ENCODE measurements around the gene THSD7B. TPM values are rescaled to one million over a fixed set of nuclear protein-coding genes. Genes with fewer than 3 reads are reported as not detected.

The THSD7B gene
- total and polyA plus RNA-seq, 2 donors from 2014 or later: 0.34 to 0.85 TPM

DNA sequence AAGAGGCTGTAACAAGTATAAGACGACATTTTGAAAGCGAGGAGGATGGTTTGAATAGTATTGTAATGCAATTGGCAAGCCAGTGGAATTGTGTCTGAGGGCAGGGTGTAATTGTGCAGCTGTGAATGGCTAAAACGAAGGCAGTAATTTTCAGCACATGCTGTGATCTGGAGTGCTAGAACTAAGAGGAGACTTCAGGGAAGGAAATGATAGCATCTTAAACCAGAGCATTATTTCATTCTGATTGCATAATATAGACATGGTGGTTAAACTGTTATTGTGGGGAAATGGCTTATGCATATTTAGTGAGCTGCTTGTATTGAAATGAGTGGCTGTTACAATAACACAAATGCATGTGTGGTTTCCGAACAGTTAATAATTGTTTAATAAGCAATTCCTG lies 36.3 kb downstream of the THSD7B start:
- no peak overlapping the region for H3K9ac ChIP-seq (ENCODE audit: low read length in 3 of 3)
- H3K9me3 ChIP-seq (ENCODE audit: control insufficient read depth in 2 of 3, insufficient read depth in 1 of 3, low read length in 3 of 3): peaks cover 0 to under 1% (median 0%) of the 10 kb centered on the region in 3 donors
- FAIRE-seq (no peak), DNase-seq (no peak)
- TF ChIP-seq, protein P1, sequence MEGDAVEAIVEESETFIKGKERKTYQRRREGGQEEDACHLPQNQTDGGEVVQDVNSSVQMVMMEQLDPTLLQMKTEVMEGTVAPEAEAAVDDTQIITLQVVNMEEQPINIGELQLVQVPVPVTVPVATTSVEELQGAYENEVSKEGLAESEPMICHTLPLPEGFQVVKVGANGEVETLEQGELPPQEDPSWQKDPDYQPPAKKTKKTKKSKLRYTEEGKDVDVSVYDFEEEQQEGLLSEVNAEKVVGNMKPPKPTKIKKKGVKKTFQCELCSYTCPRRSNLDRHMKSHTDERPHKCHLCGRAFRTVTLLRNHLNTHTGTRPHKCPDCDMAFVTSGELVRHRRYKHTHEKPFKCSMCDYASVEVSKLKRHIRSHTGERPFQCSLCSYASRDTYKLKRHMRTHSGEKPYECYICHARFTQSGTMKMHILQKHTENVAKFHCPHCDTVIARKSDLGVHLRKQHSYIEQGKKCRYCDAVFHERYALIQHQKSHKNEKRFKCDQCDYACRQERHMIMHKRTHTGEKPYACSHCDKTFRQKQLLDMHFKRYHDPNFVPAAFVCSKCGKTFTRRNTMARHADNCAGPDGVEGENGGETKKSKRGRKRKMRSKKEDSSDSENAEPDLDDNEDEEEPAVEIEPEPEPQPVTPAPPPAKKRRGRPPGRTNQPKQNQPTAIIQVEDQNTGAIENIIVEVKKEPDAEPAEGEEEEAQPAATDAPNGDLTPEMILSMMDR (IDR thresholded peaks at IDR 0.05; ENCODE audit: borderline replicate concordance, extremely low read depth, insufficient read depth): no peak
- intact Hi-C loops (cut with DNase I): no loop called here
- H3K36me3 ChIP-seq (ENCODE audit: control insufficient read depth in 2 of 3, insufficient read depth in 3 of 3, low read length in 3 of 3): no peaks in the 10 kb centered on the region
- no peaks in the 10 kb centered on the region for H3K27me3 ChIP-seq (ENCODE audit: control insufficient read depth, insufficient read depth, low read length)
- no peaks in the 10 kb centered on the region for H3K4me1 ChIP-seq (ENCODE audit: control insufficient read depth in 2 of 3, insufficient read depth in 2 of 3, low read depth in 1 of 3, low read length in 3 of 3)
- no peak overlapping the region for H3K27ac ChIP-seq (ENCODE audit: low read depth in 2 of 2, low read length in 2 of 2)
- no peak overlapping the region for H3K4me3 ChIP-seq (ENCODE audit: low read length in 3 of 3)

DNA sequence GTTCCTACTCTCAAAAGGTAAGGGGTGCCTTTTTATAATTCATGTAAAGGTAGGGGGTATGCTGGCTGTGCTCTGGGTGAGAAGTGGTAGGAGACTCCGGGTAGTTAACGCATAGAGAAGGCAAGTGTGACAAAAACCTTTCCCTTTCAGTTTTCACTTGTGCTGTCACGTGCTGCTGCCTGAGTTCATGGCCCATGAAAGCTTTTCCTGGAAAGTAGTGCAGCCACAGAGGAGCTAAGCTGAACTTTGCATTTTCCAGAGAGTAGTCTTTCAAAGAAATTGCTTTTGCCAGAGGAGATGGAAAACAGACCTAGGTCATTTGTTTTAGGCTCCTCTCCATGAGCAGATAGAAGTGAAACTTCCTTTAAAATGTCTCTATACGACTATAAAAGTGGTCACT lies 44.7 kb downstream of the THSD7B start:
- Histone ChIP-seq H3K4me3 (ENCODE audit: low read length in 3 of 3) (peak overlapping the region in 1 of 3 donors; percentile 10), H3K4me1 (ENCODE audit: control insufficient read depth in 2 of 3, insufficient read depth in 2 of 3, low read depth in 1 of 3, low read length in 3 of 3) (no peaks in the 10 kb centered on the region), H3K27ac (ENCODE audit: low read depth in 2 of 2, low read length in 2 of 2) (no peak overlapping the region), H3K36me3 (ENCODE audit: control insufficient read depth in 2 of 3, insufficient read depth in 3 of 3, low read length in 3 of 3) (no peaks in the 10 kb centered on the region), H3K9me3 (ENCODE audit: control insufficient read depth in 2 of 3, insufficient read depth in 1 of 3, low read length in 3 of 3) (peaks cover 0 to 3% (median 0%) of the 10 kb centered on the region in 3 donors), H3K9ac (ENCODE audit: low read length in 3 of 3) (no peak overlapping the region), H3K27me3 (ENCODE audit: control insufficient read depth, insufficient read depth, low read length) (no peaks in the 10 kb centered on the region)
- FAIRE-seq: no peak
- intact Hi-C loops (cut with DNase I): no loop called here
- TF ChIP-seq, protein P1 (IDR thresholded peaks at IDR 0.05; ENCODE audit: borderline replicate concordance, extremely low read depth, insufficient read depth): no peak
- peak in 3 of 5 donors; percentile 39 to 77 (median 68) for DNase-seq

DNA sequence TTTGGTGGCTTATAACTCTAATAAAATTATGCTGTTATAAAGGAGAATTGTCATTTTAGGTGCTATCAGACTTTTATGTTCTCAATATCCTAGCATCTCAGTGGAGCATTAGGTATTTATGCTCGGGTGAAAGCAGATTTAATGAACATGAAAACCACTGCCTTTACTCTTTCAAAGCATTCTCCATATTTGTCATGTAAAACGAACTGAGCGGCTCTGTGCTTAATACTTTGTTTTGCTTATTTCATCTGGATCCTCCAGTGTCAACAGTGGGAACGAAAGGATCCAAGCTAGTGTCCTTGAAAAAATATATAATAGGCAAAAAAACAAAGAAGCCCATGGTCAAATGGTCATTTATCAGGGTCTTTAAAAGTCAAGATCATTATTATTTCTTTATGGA lies 53.5 kb downstream of the THSD7B start:
- no peaks in the 10 kb centered on the region for H3K36me3 ChIP-seq (ENCODE audit: control insufficient read depth in 2 of 3, insufficient read depth in 3 of 3, low read length in 3 of 3)
- H3K4me3 ChIP-seq (ENCODE audit: low read length in 3 of 3): no peak overlapping the region
- no peaks in the 10 kb centered on the region for H3K27me3 ChIP-seq (ENCODE audit: control insufficient read depth, insufficient read depth, low read length)
- intact Hi-C loops (cut with DNase I): no loop called here
- H3K4me1 ChIP-seq (ENCODE audit: control insufficient read depth in 2 of 3, insufficient read depth in 2 of 3, low read depth in 1 of 3, low read length in 3 of 3): no peaks in the 10 kb centered on the region
- TF ChIP-seq, protein P1 (IDR thresholded peaks at IDR 0.05; ENCODE audit: borderline replicate concordance, extremely low read depth, insufficient read depth): no peak
- no peaks in the 10 kb centered on the region for H3K9me3 ChIP-seq (ENCODE audit: control insufficient read depth in 2 of 3, insufficient read depth in 1 of 3, low read length in 3 of 3)
- no peak for DNase-seq
- no peak for FAIRE-seq
- no peak overlapping the region for H3K9ac ChIP-seq (ENCODE audit: low read length in 3 of 3)
- H3K27ac ChIP-seq (ENCODE audit: low read depth in 2 of 2, low read length in 2 of 2): no peak overlapping the region

DNA sequence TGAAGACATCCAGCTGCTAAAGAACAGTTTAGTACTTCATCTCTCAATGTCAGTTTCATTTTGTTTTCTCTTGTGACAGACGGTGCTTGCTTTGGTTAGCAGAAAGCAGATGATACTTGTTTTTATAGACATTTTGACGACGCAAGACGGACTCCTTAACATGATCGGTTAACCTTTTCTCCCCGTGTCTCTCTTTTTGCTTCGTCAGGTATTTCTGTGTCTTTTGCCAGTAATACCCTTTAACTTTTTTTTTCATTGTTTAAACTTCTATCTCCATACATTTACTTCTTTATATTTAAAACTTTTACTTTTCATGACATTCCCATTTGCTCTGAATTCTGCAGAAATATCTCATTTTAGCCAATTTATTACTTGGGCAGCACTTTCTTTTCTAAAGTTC lies 57.9 kb downstream of the THSD7B start:
- TF ChIP-seq, protein P1 (IDR thresholded peaks at IDR 0.05; ENCODE audit: borderline replicate concordance, extremely low read depth, insufficient read depth): no peak
- intact Hi-C loops (cut with DNase I): no loop called here
- no peaks in the 10 kb centered on the region for H3K9me3 ChIP-seq (ENCODE audit: control insufficient read depth in 2 of 3, insufficient read depth in 1 of 3, low read length in 3 of 3)
- no peak overlapping the region for H3K27ac ChIP-seq (ENCODE audit: low read depth in 2 of 2, low read length in 2 of 2)
- H3K4me1 ChIP-seq (ENCODE audit: control insufficient read depth in 2 of 3, insufficient read depth in 2 of 3, low read depth in 1 of 3, low read length in 3 of 3): no peaks in the 10 kb centered on the region
- peak in 2 of 5 donors; percentile 27 to 28 for DNase-seq
- H3K9ac ChIP-seq (ENCODE audit: low read length in 3 of 3): no peak overlapping the region
- H3K36me3 ChIP-seq (ENCODE audit: control insufficient read depth in 2 of 3, insufficient read depth in 3 of 3, low read length in 3 of 3): no peaks in the 10 kb centered on the region
- H3K4me3 ChIP-seq (ENCODE audit: low read length in 3 of 3): no peak overlapping the region
- H3K27me3 ChIP-seq (ENCODE audit: control insufficient read depth, insufficient read depth, low read length): no peaks in the 10 kb centered on the region
- no peak for FAIRE-seq
